Upper lobe of right lung (tissue), 1 donor: ENCODE results near the gene DYNC2LI1. TPM values are rescaled to one million over a fixed set of nuclear protein-coding genes. Genes with fewer than 3 reads are reported as not detected.

Experiments used
- ATAC-seq: fragments of 200-7000 bp; cut with Tn5 transposase; one replicate; pipeline ENCODE4 v1.9.1; 2020; ENCODE audit warnings: mild to moderate bottlenecking, moderate library complexity
- DNase-seq: peaks from one replicate; pipeline ENCODE4 v3.0.0-alpha.2; 2020
- H3K27ac ChIP-seq: fragments of 200-600 bp; one replicate; pipeline ENCODE4 v1.8.0; 2022
- H3K27me3 ChIP-seq: fragments of 200-600 bp; one replicate; pipeline ENCODE4 v1.8.0; 2022; ENCODE audit warnings: mild to moderate bottlenecking
- H3K36me3 ChIP-seq: fragments of 200-600 bp; one replicate; pipeline ENCODE4 v1.8.0; 2022
- H3K4me1 ChIP-seq: fragments of 200-600 bp; one replicate; pipeline ENCODE4 v1.8.0; 2022
- H3K4me3 ChIP-seq: fragments of 200-600 bp; one replicate; pipeline ENCODE4 v1.8.0; 2022; ENCODE audit warnings: mild to moderate bottlenecking
- H3K9me3 ChIP-seq: fragments of 200-600 bp; one replicate; pipeline ENCODE4 v1.8.0; 2022
- intact Hi-C: fragments of 100-400 bp; cut with DNase I; formaldehyde crosslinking; loops from one replicate; pipeline ENCODE4 v1.11.0; 2022
- total RNA-seq: library from RNA; stranded (reverse); fragmentation: NEBNext Ultra II Directional; extraction: Animal tissue kit (Norgen Biotek cat#: 25700); gene quantifications from one replicate; pipeline ENCODE4 v1.2.1, GENCODE V29; 2021
- TF ChIP-seq, protein P1 (sequence below): fragments of 200-600 bp; IDR thresholded peaks from one replicate; pipeline ENCODE4 v1.8.0; 2022; ENCODE audit warnings: antibody characterized with exemption
- donor health status: DM: no; HTN: yes; CAD: no; lungs with severe emphysema.

Gene DYNC2LI1
- total RNA-seq, 1 donor from 2014 or later = 22.4 TPM

GRCh38 chr2:43842866-43843226 lies 69.0 kb downstream of the DYNC2LI1 start:
- Histone ChIP-seq H3K27me3 (no peaks in the 10 kb centered on the region), H3K4me3 (no peak overlapping the region), H3K27ac (no peak overlapping the region), H3K4me1 (no peaks in the 10 kb centered on the region), H3K9me3 (no peaks in the 10 kb centered on the region), H3K36me3 (no peaks in the 10 kb centered on the region)
- no peak for ATAC-seq
- TF ChIP-seq, protein P1, sequence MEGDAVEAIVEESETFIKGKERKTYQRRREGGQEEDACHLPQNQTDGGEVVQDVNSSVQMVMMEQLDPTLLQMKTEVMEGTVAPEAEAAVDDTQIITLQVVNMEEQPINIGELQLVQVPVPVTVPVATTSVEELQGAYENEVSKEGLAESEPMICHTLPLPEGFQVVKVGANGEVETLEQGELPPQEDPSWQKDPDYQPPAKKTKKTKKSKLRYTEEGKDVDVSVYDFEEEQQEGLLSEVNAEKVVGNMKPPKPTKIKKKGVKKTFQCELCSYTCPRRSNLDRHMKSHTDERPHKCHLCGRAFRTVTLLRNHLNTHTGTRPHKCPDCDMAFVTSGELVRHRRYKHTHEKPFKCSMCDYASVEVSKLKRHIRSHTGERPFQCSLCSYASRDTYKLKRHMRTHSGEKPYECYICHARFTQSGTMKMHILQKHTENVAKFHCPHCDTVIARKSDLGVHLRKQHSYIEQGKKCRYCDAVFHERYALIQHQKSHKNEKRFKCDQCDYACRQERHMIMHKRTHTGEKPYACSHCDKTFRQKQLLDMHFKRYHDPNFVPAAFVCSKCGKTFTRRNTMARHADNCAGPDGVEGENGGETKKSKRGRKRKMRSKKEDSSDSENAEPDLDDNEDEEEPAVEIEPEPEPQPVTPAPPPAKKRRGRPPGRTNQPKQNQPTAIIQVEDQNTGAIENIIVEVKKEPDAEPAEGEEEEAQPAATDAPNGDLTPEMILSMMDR = no peak
- intact Hi-C loops = no loop called here
- DNase-seq = no peak

DNA sequence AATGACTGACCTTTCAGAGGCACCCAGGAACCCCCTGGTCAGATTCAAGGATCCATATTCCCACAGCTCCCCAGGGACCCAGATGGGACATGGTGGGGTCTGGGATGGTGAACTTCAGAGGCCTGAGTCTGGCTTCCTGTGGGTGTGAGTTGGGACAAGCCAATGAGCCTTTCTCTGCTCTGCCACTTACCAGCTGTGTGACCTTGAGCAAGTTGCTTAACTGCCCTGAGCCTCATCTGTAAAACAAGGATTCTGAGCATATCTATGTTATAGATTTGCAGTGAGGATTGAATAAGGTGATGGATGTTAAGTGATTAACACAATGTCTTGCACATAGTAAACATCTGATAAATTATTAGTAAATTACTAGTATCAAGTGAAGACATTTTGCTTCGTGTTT lies 71.3 kb downstream of the DYNC2LI1 start:
- no peak for DNase-seq
- Histone ChIP-seq H3K4me1 (no peaks in the 10 kb centered on the region), H3K4me3 (no peak overlapping the region), H3K27me3 (no peaks in the 10 kb centered on the region), H3K27ac (no peak overlapping the region), H3K36me3 (no peaks in the 10 kb centered on the region), H3K9me3 (no peaks in the 10 kb centered on the region)
- intact Hi-C loops = no loop called here
- no peak for ATAC-seq
- TF ChIP-seq, protein P1 = no peak

DNA sequence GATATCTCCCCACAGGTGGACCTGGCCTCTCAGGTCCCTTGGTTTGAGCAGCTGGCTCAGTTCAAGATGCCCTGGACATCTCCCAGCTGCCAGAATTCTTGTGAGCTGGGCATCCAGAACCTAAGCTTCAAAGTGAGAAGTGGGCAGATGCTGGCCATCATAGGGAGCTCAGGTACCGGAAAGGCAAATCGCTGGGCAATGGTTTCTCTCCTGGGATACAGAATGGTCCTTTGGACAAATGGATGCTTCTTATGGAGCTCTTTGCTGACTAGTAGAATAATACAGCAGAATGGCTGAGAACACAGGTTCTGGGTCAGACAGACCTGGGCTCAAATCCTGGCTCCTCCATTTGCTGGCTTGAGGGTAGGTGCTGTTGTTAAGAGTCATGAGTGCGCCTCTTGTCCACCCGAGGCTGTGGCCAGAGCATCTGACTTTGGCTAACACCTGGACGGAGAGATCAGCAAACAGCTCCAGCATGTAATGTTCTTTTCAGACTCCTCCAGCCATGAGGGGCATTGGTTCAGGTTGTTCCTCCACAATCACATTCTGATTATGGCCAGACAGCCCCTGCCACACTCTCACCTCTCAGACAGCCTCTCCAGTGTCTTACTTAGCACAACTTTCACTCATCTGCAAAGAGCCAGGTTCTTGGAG lies 72.4 kb downstream of the DYNC2LI1 start:
- Histone ChIP-seq H3K27me3 (no peaks in the 10 kb centered on the region), H3K9me3 (no peaks in the 10 kb centered on the region), H3K4me3 (no peak overlapping the region), H3K36me3 (no peaks in the 10 kb centered on the region), H3K27ac (no peak overlapping the region), H3K4me1 (no peaks in the 10 kb centered on the region)
- intact Hi-C loops = no loop called here
- DNase-seq = no peak
- no peak for ATAC-seq
- TF ChIP-seq, protein P1 = no peak

GRCh38 chr2:43848214-43848613 lies 74.4 kb downstream of the DYNC2LI1 start:
- Histone ChIP-seq H3K4me3 (no peak overlapping the region), H3K4me1 (no peaks in the 10 kb centered on the region), H3K27ac (no peak overlapping the region), H3K9me3 (no peaks in the 10 kb centered on the region), H3K36me3 (no peaks in the 10 kb centered on the region), H3K27me3 (no peaks in the 10 kb centered on the region)
- TF ChIP-seq, protein P1 = no peak
- intact Hi-C loops = no loop called here
- ATAC-seq (no peak), DNase-seq (no peak)

DNA sequence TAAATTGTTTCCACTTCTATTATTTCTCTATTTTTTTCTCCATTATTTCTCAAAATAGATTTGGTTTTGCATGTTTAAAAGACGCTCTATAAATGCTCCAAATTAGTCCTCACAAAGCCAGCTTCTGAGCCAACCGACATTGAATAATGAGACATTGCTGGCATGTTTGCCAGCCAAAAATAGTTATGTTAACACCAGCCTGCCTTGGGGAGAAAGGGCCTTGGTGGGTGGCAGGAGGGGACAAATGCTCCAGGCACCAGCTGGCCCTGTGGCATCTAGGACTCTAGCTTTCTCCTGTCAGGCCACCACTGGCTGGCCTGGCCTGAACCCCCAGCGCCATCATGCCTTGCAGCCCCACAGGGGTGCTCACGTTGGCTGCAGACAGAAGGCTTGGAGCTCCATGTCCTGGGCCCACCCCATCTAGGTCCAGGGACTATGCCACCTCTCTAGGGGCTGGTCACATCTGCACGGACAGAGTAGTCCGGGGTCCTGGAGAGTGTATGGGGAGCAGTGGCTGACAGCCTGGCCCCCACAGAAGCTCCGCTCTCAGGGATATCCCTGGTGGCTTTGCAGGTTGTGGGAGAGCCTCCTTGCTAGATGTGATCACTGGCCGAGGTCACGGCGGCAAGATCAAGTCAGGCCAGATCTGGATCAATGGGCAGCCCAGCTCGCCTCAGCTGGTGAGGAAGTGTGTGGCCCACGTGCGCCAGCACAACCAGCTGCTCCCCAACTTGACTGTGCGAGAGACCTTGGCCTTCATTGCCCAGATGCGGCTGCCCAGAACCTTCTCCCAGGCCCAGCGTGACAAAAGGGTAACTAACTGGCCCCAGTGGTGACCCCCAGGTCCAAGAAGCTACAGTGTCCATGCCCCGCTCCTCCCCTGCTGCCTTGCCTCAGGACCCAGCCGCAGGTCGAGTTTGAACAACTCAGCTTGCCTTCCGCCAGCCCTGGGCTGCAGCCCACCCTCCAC lies 77.5 kb downstream of the DYNC2LI1 start:
- no peaks in the 10 kb centered on the region for H3K9me3 ChIP-seq
- TF ChIP-seq, protein P1 = no peak
- no peaks in the 10 kb centered on the region for H3K4me1 ChIP-seq
- ATAC-seq (peak; percentile 45), DNase-seq (no peak)
- H3K4me3 ChIP-seq = no peak overlapping the region
- intact Hi-C loops = no loop called here
- no peaks in the 10 kb centered on the region for H3K27me3 ChIP-seq
- no peaks in the 10 kb centered on the region for H3K36me3 ChIP-seq
- no peak overlapping the region for H3K27ac ChIP-seq
